Peyer's patch (tissue), 4 donors: ENCODE measurements around the gene C10orf105. TPM values are rescaled to one million over a fixed set of nuclear protein-coding genes. Genes with fewer than 3 reads are reported as not detected.
A peak's percentile ranks its signal among the peaks of the same experiment; 100 is the strongest.

Source experiments
- DNase-seq, 3 donors: peaks; one replicate each; pipeline ENCODE4 v3.0.0-alpha.2; 2017 to 2019
- H3K27ac ChIP-seq, 4 donors: fragments of 200-600 bp; sonication (generic); one replicate each; pipeline ENCODE4 v1.5.1; 2016 to 2019
- H3K27me3 ChIP-seq, 2 donors: fragments of 200-600 bp; sonication (generic); one replicate each; pipeline ENCODE4 v1.5.1; 2019
- H3K36me3 ChIP-seq, 3 donors: fragments of 200-600 bp; sonication (generic); one replicate each; pipeline ENCODE4 v1.5.1; 2016 to 2019
- H3K4me1 ChIP-seq, 4 donors: fragments of 200-600 bp; sonication (generic); one replicate each; pipeline ENCODE4 v1.5.1; 2016 to 2019
- H3K4me3 ChIP-seq, 4 donors: fragments of 200-600 bp; sonication (generic); 1 replicate in 3 of 4; 2 replicates in 1 of 4; pipeline ENCODE4 v1.5.1; 2016 to 2019; ENCODE audit warnings: mild to moderate bottlenecking in 1 of 4
- H3K9me3 ChIP-seq, 4 donors: fragments of 200-600 bp; sonication (generic); one replicate each; pipeline ENCODE4 v1.5.1; 2016 to 2019; ENCODE audit warnings: mild to moderate bottlenecking in 1 of 4
- POLR2A ChIP-seq, 2 donors: fragments of 450-650 bp; IDR thresholded peaks; one replicate each; pipeline ENCODE4 v1.5.1; 2017; ENCODE audit warnings: antibody characterized with exemption in 2 of 2, mild to moderate bottlenecking in 2 of 2, moderate library complexity in 2 of 2
- total RNA-seq, 4 donors: library from RNA; depleted of rRNA; stranded (reverse); fragments of >200 nt; gene quantifications; one replicate each; pipeline ENCODE4 v1.1.0, GENCODE V29; 2016
- TF ChIP-seq, protein P1 (sequence below), 6 experiments: fragments of 450-650 bp in 4 of 6; fragments of 200-600 bp in 2 of 6; sonication (generic) in 1 of 6; IDR thresholded peaks; one replicate each; pipeline ENCODE4 v1.5.1; 2017 to 2019; ENCODE audit warnings: antibody characterized with exemption in 6 of 6, mild to moderate bottlenecking in 3 of 6, moderate library complexity in 1 of 6

The C10orf105 gene
- total RNA-seq, 4 donors from 2014 or later, result 0.27 TPM; not detected in 3

- TF ChIP-seq POLR2A (IDR thresholded peaks at IDR 0.05), result no peak
- TF ChIP-seq, protein P1, sequence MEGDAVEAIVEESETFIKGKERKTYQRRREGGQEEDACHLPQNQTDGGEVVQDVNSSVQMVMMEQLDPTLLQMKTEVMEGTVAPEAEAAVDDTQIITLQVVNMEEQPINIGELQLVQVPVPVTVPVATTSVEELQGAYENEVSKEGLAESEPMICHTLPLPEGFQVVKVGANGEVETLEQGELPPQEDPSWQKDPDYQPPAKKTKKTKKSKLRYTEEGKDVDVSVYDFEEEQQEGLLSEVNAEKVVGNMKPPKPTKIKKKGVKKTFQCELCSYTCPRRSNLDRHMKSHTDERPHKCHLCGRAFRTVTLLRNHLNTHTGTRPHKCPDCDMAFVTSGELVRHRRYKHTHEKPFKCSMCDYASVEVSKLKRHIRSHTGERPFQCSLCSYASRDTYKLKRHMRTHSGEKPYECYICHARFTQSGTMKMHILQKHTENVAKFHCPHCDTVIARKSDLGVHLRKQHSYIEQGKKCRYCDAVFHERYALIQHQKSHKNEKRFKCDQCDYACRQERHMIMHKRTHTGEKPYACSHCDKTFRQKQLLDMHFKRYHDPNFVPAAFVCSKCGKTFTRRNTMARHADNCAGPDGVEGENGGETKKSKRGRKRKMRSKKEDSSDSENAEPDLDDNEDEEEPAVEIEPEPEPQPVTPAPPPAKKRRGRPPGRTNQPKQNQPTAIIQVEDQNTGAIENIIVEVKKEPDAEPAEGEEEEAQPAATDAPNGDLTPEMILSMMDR (IDR thresholded peaks at IDR 0.05), result no peak
- H3K9me3 ChIP-seq, result no peaks in the 10 kb centered on the region
- H3K27ac ChIP-seq, result peak overlapping the region; percentile 65 to 82 (median 81)
- no peak for DNase-seq
- no peak overlapping the region for H3K4me3 ChIP-seq
- no peaks in the 10 kb centered on the region for H3K36me3 ChIP-seq
- no peaks in the 10 kb centered on the region for H3K27me3 ChIP-seq
- peaks cover 0 to 45% (median 30%) of the 10 kb centered on the region in 4 donors for H3K4me1 ChIP-seq
These were observed 18.2 kb upstream of the C10orf105 start for GRCh38 chr10:71737834-71738197.

- Histone ChIP-seq H3K27me3 (no peaks in the 10 kb centered on the region), H3K9me3 (no peaks in the 10 kb centered on the region), H3K27ac (peak overlapping the region; percentile 65 to 82 (median 81)), H3K4me1 (peaks cover 0 to 45% (median 30%) of the 10 kb centered on the region in 4 donors), H3K4me3 (no peak overlapping the region), H3K36me3 (no peaks in the 10 kb centered on the region)
- TF ChIP-seq, protein P1 (IDR thresholded peaks at IDR 0.05), result no peak
- no peak for TF ChIP-seq POLR2A (IDR thresholded peaks at IDR 0.05)
- DNase-seq, result no peak
These were observed 17.6 kb upstream of the C10orf105 start for GRCh38 chr10:71737001-71737833.

DNA sequence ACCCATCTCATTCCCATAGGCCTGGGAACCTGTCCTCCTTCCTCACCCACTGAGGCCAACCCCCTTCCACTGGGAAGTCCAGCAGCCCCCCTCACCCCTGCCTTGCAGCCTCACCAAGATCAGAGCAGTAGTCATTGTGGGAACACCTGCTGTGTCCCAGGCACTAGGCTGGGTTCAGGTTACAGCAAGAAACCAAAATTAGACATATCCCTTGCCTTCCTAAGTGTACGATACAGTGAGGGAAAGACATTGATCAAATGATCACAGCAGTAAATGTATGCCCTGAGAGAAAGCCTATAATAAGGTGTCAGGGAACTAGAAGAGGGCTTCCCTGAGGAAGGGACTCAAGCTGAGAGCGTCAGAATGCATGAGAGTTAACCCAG is 17.0 kb upstream of the C10orf105 start:
- Histone ChIP-seq H3K27ac (peak overlapping the region; percentile 65 to 82 (median 81)), H3K27me3 (no peaks in the 10 kb centered on the region), H3K36me3 (no peaks in the 10 kb centered on the region), H3K9me3 (no peaks in the 10 kb centered on the region), H3K4me3 (no peak overlapping the region), H3K4me1 (peaks cover 0 to 40% (median 30%) of the 10 kb centered on the region in 4 donors)
- no peak for TF ChIP-seq POLR2A (IDR thresholded peaks at IDR 0.05)
- TF ChIP-seq, protein P1 (IDR thresholded peaks at IDR 0.05), result no peak
- DNase-seq, result no peak

GRCh38 chr10:71735709-71736569 is 16.4 kb upstream of the C10orf105 start:
- H3K27me3 ChIP-seq, result no peaks in the 10 kb centered on the region
- no peaks in the 10 kb centered on the region for H3K36me3 ChIP-seq
- H3K4me3 ChIP-seq, result no peak overlapping the region
- H3K4me1 ChIP-seq, result peaks cover 0 to 41% (median 30%) of the 10 kb centered on the region in 4 donors
- no peaks in the 10 kb centered on the region for H3K9me3 ChIP-seq
- H3K27ac ChIP-seq, result peak overlapping the region; percentile 65 to 82 (median 81)
- peak in 2 of 3 donors; percentile 78 to 89 for DNase-seq
- TF ChIP-seq POLR2A (IDR thresholded peaks at IDR 0.05), result no peak
- TF ChIP-seq, protein P1 (IDR thresholded peaks at IDR 0.05), result no peak

DNA sequence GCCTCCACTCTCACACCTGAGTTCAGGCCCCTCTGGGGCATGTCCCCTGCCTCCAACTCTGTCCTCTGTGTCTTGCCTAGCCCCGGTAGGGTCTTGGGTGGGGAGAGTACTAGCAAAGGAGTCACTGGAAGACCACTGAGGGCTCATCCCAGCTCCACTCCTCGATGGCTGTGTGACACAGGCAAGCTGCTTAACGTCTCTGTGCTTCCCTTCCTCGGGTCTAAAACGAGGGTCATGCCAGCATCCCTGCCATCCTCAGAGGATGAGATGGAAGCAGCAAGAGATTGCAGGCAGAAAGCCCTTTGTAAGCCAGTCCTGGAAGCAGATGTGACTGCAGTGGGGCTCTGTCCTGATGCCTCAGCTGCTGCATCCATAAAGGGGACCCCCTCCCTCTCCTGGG is 15.2 kb upstream of the C10orf105 start:
- Histone ChIP-seq H3K27ac (peak overlapping the region in 2 of 4 donors; percentile 81), H3K4me3 (no peak overlapping the region), H3K4me1 (peaks cover 0 to 42% (median 27%) of the 10 kb centered on the region in 4 donors), H3K9me3 (no peaks in the 10 kb centered on the region), H3K36me3 (no peaks in the 10 kb centered on the region), H3K27me3 (no peaks in the 10 kb centered on the region)
- TF ChIP-seq, protein P1 (IDR thresholded peaks at IDR 0.05), result no peak
- no peak for TF ChIP-seq POLR2A (IDR thresholded peaks at IDR 0.05)
- no peak for DNase-seq
